HCT116 (cell line): ENCODE measurements around the gene GPR6. TPM values are rescaled to one million over a fixed set of nuclear protein-coding genes. Genes with fewer than 3 reads are reported as not detected.
A peak's percentile ranks its signal among the peaks of the same experiment; 100 is the strongest.

ENCODE experiments used
- ATAC-seq: fragments of 200-7000 bp; cut with Tn5 transposase; 2 replicates; pipeline ENCODE4 v1.9.1; 2020; ENCODE audit warnings: mild to moderate bottlenecking, moderate library complexity
- BruUV-seq: library from RNA; stranded (reverse); fragments of 400-500 nt; replicated peaks from 2 replicates; lab custom pipeline; 2021; lab: Mats Ljungman, UMichigan
- CTCF ChIA-PET: fragments of 300-600 bp; sonication (Branson Sonifier 250); formaldehyde crosslinking; loops from one replicate; lab custom pipeline; 2021; ENCODE audit warnings: antibody characterized with exemption; lab: Charles Lee
- POLR2A ChIA-PET: fragments of 300-600, 350-600 bp; sonication (Branson Sonifier 250); formaldehyde crosslinking; loops from one replicate; lab custom pipeline; 2021; ENCODE audit warnings: antibody characterized with exemption; lab: Charles Lee
- RAD21 ChIA-PET, 2 experiments: fragments of 300-600 bp; sonication (Branson Sonifier 250); formaldehyde crosslinking; loops; one replicate each; lab custom pipeline; 2023; ENCODE audit warnings: low total read pairs in 2 of 2; ENCODE audit not compliant: uncharacterized antibody in 2 of 2, unreplicated experiment in 2 of 2, low non-redundant PET in 1 of 2; lab: Charles Lee
- DNase-seq: peaks from one replicate; pipeline ENCODE4 v3.0.0-alpha.2; 2010; ENCODE audit warnings: low read depth, low spot score
- H2AFZ ChIP-seq: fragments of 200-600 bp; shearing (Covaris generic), sonication (generic); 2 replicates; pipeline ENCODE4 v1.6.1; 2017; ENCODE audit warnings: low read depth, mixed run types, mixed read lengths, antibody characterized with exemption, low read length; ENCODE audit not compliant: poor library complexity, severe bottlenecking
- H3K27ac ChIP-seq: 2 replicates; pipeline ENCODE4 v1.5.1; 2012; ENCODE audit warnings: low read depth, low read length
- H3K27me3 ChIP-seq: fragments of 200-600 bp; sonication (generic); 2 replicates; pipeline ENCODE4 v1.6.1; 2016; ENCODE audit warnings: mixed run types, low read length, mixed read lengths; ENCODE audit not compliant: insufficient read depth
- H3K36me3 ChIP-seq, 2 experiments: fragments of 200-500 bp in 1 of 2; fragments of 200-600 bp in 1 of 2; sonication (Bioruptor generic) in 1 of 2; sonication (generic) in 1 of 2; 2 replicates each; pipeline versions ENCODE4 v1.5.1 to v1.6.1; 2014 to 2016; ENCODE audit warnings: low read length in 2 of 2, inconsistent platforms in 1 of 2, mixed read lengths in 1 of 2, mixed run types in 1 of 2; ENCODE audit not compliant: insufficient read depth in 2 of 2, control insufficient read depth in 1 of 2
- H3K4me1 ChIP-seq, 2 experiments: fragments of 200-600 bp in 1 of 2; sonication (generic) in 1 of 2; 2 replicates each; pipeline versions ENCODE4 v1.5.1 to v1.6.1; 2012 to 2017; ENCODE audit warnings: low read length in 2 of 2, inconsistent platforms in 1 of 2, mild to moderate bottlenecking in 1 of 2, mixed read lengths in 1 of 2, mixed run types in 1 of 2, moderate library complexity in 1 of 2; ENCODE audit not compliant: insufficient read depth in 2 of 2, control insufficient read depth in 1 of 2
- H3K4me2 ChIP-seq: fragments of 200-600 bp; sonication (generic); 2 replicates; pipeline ENCODE4 v1.6.1; 2017; ENCODE audit warnings: mixed run types, low read length, mixed read lengths
- H3K4me3 ChIP-seq, 2 experiments: fragments of 200-600 bp in 1 of 2; sonication (generic) in 1 of 2; replicated peaks in 1 of 2; 2 replicates each; pipeline ENCODE4 v1.5.1; 2011 to 2016; ENCODE audit warnings: low read length in 2 of 2, control low read depth in 1 of 2, low read depth in 1 of 2, mild to moderate bottlenecking in 1 of 2, mixed read lengths in 1 of 2, mixed run types in 1 of 2
- H3K79me2 ChIP-seq: fragments of 200-600 bp; sonication (generic); 2 replicates; pipeline ENCODE4 v1.6.1; 2017; ENCODE audit warnings: mild to moderate bottlenecking, mixed run types, low read length, moderate library complexity, mixed read lengths; ENCODE audit not compliant: insufficient read depth
- H3K9ac ChIP-seq: fragments of 200-600 bp; sonication (generic); 2 replicates; pipeline ENCODE4 v1.6.1; 2016; ENCODE audit warnings: low read length, mixed read lengths
- H3K9me2 ChIP-seq: fragments of 200-600 bp; sonication (generic), shearing (Covaris generic); 2 replicates; pipeline ENCODE4 v1.6.1; 2017; ENCODE audit warnings: mixed run types, mild to moderate bottlenecking, moderate library complexity; ENCODE audit not compliant: insufficient read depth
- H3K9me3 ChIP-seq, 2 experiments: fragments of 200-500 bp in 1 of 2; fragments of 200-600 bp in 1 of 2; sonication (Bioruptor generic) in 1 of 2; sonication (generic) in 1 of 2; 2 replicates each; pipeline ENCODE4 v1.6.1; 2014 to 2017; ENCODE audit warnings: low read length in 2 of 2, mixed read lengths in 2 of 2, inconsistent platforms in 1 of 2, low read depth in 1 of 2, mild to moderate bottlenecking in 1 of 2, mixed run types in 1 of 2, moderate library complexity in 1 of 2; ENCODE audit not compliant: control insufficient read depth in 1 of 2, insufficient read depth in 1 of 2
- H4K20me1 ChIP-seq: fragments of 200-600 bp; sonication (generic), shearing (Covaris generic); 2 replicates; pipeline ENCODE4 v1.6.1; 2017; ENCODE audit warnings: mixed run types, mild to moderate bottlenecking, moderate library complexity; ENCODE audit not compliant: insufficient read depth
- CBX3 ChIP-seq: IDR thresholded peaks from 2 replicates; pipeline ENCODE4 v1.6.1; 2012; ENCODE audit warnings: low read depth
- EGR1 ChIP-seq: IDR thresholded peaks from 2 replicates; pipeline ENCODE4 v1.6.1; 2012; ENCODE audit warnings: low read depth
- ELF1 ChIP-seq: IDR thresholded peaks from 2 replicates; pipeline ENCODE4 v1.6.1; 2012; ENCODE audit warnings: low read depth, borderline replicate concordance
- EZH2 ChIP-seq: fragments of 200-600 bp; sonication (generic); IDR thresholded peaks from 2 replicates; pipeline ENCODE4 v1.6.1; 2017; ENCODE audit warnings: antibody characterized with exemption, mixed run types
- EZH2phosphoT487 ChIP-seq: fragments of 200-600 bp; IDR thresholded peaks from 2 replicates; pipeline ENCODE4 v1.6.1; 2018; ENCODE audit warnings: antibody characterized with exemption, borderline replicate concordance
- FOSL1 ChIP-seq: IDR thresholded peaks from 2 replicates; pipeline ENCODE4 v1.6.1; 2012; ENCODE audit warnings: low read depth
- JUND ChIP-seq: IDR thresholded peaks from 2 replicates; pipeline ENCODE4 v1.6.1; 2012
- MAX ChIP-seq: IDR thresholded peaks from 2 replicates; pipeline ENCODE4 v1.6.1; 2012
- POLR2A ChIP-seq: IDR thresholded peaks from 2 replicates; pipeline ENCODE4 v1.7.0; 2011; ENCODE audit warnings: borderline replicate concordance; ENCODE audit not compliant: insufficient read depth, insufficient read length; ENCODE audit errors: extremely low read depth
- POLR2AphosphoS5 ChIP-seq: IDR thresholded peaks from 2 replicates; pipeline ENCODE4 v1.6.1; 2011; ENCODE audit warnings: mild to moderate bottlenecking, low read depth, low read length, moderate library complexity
- REST ChIP-seq: IDR thresholded peaks from 2 replicates; pipeline ENCODE4 v1.6.1; 2012; ENCODE audit warnings: low read depth
- SP1 ChIP-seq: IDR thresholded peaks from 2 replicates; pipeline ENCODE4 v1.6.1; 2012; ENCODE audit warnings: low read depth
- TCF7L2 ChIP-seq: IDR thresholded peaks from 2 replicates; pipeline ENCODE4 v1.7.0; 2011; ENCODE audit warnings: borderline replicate concordance, inconsistent platforms; ENCODE audit not compliant: insufficient read depth, insufficient read length; ENCODE audit errors: extremely low read depth
- YY1 ChIP-seq: IDR thresholded peaks from 2 replicates; pipeline ENCODE4 v1.6.1; 2011; ENCODE audit warnings: low read length, low read depth, moderate library complexity, mild to moderate bottlenecking; ENCODE audit not compliant: insufficient replicate concordance; ENCODE audit errors: extremely low read depth
- ZFX ChIP-seq: fragments of 450-650 bp; IDR thresholded peaks from 2 replicates; pipeline ENCODE4 v1.6.1; 2017
- ZNF274 ChIP-seq: fragments of 200-500 bp; sonication (Bioruptor generic); IDR thresholded peaks from 2 replicates; pipeline ENCODE4 v1.6.1; 2014; ENCODE audit warnings: mild to moderate bottlenecking, low read depth, low read length, inconsistent platforms
- intact Hi-C: fragments of 100-400 bp; cut with micrococcal nuclease; formaldehyde crosslinking; loops from 2 replicates; pipeline ENCODE4 v1.10.0; 2022
- total RNA-seq: library from RNA; stranded (reverse); gene quantifications from one replicate; pipeline ENCODE4 v1.2.1, GENCODE V29; 2021; ENCODE audit not compliant: unreplicated experiment

The GPR6 gene
- total RNA-seq, 1 experiment from 2014 or later: not detected

GRCh38 chr6:109946979-109947378 lies 31.1 kb upstream of the GPR6 start:
- ATAC-seq (peak; percentile 52), DNase-seq (no peak)
- Histone ChIP-seq H2AFZ (no peak overlapping the region), H3K4me3 (no peak overlapping the region), H3K36me3 (no peaks in the 10 kb centered on the region), H3K9ac (no peak overlapping the region), H3K4me1 (peaks cover 12 to 29% of the 10 kb centered on the region in 2 experiments), H3K27me3 (no peaks in the 10 kb centered on the region), H3K4me2 (peak overlapping the region; percentile 17; the same call in 1 of the 2 replicates), H3K27ac (no peak overlapping the region), H3K79me2 (no peaks in the 10 kb centered on the region), H3K9me3 (no peaks in the 10 kb centered on the region), H4K20me1 (no peaks in the 10 kb centered on the region), H3K9me2 (no peaks in the 10 kb centered on the region)
- ChIA-PET POLR2A (no interaction called here), RAD21 (no interaction called here), CTCF (no interaction called here)
- TF ChIP-seq FOSL1: peak; percentile 36; the same call in 1 of the 2 replicates
- no peak for TF ChIP-seq EGR1
- TF ChIP-seq CBX3: no peak
- no TSS peak for BruUV-seq
- intact Hi-C loops: no loop called here

- DNase-seq (no peak), ATAC-seq (no peak)
- Histone ChIP-seq H3K4me3 (no peak overlapping the region), H3K9me3 (no peaks in the 10 kb centered on the region), H2AFZ (no peak overlapping the region), H3K36me3 (no peaks in the 10 kb centered on the region), H3K4me1 (peaks cover 9 to 21% of the 10 kb centered on the region in 2 experiments), H3K9ac (no peak overlapping the region), H3K27me3 (no peaks in the 10 kb centered on the region), H4K20me1 (no peaks in the 10 kb centered on the region), H3K27ac (no peak overlapping the region), H3K79me2 (no peaks in the 10 kb centered on the region), H3K4me2 (no peak overlapping the region), H3K9me2 (no peaks in the 10 kb centered on the region)
- POLR2A ChIA-PET: no interaction called here
- RAD21 ChIA-PET: no interaction called here
- TF ChIP-seq POLR2AphosphoS5 (no peak), EZH2 (no peak), JUND (no peak), EZH2phosphoT487 (no peak), YY1 (no peak), POLR2A (no peak), TCF7L2 (no peak), SP1 (no peak), ZNF274 (no peak), CBX3 (no peak), EGR1 (no peak), ELF1 (no peak), MAX (no peak), REST (no peak), ZFX (no peak)
- BruUV-seq: no TSS peak
- CTCF ChIA-PET: no interaction called here
- intact Hi-C loops: no loop called here
Observed at GRCh38 chr6:109949281-109950065, 28.6 kb upstream of the GPR6 start.
